HFF-Myc (cell line): ENCODE measurements around the gene NEURL1.

Source experiments
- DNase-seq: peaks from one replicate; pipeline ENCODE4 v3.0.0-alpha.2; 2011; ENCODE audit warnings: low read depth; ENCODE audit errors: extremely low read depth
- H3K4me3 ChIP-seq: replicated peaks from 2 replicates; pipeline ENCODE4 v1.5.1; 2011; ENCODE audit warnings: low read depth, mild to moderate bottlenecking, control low read depth, low read length
- TF ChIP-seq, protein P1 (sequence below): IDR thresholded peaks from 2 replicates; pipeline ENCODE4 v1.5.1; 2012; ENCODE audit warnings: mild to moderate bottlenecking, low read depth, low read length, control low read depth; ENCODE audit errors: missing control alignments

The NEURL1 gene

GRCh38 chr10:103619424-103620351 lies 126.2 kb downstream of the NEURL1 start:
- TF ChIP-seq, protein P1, sequence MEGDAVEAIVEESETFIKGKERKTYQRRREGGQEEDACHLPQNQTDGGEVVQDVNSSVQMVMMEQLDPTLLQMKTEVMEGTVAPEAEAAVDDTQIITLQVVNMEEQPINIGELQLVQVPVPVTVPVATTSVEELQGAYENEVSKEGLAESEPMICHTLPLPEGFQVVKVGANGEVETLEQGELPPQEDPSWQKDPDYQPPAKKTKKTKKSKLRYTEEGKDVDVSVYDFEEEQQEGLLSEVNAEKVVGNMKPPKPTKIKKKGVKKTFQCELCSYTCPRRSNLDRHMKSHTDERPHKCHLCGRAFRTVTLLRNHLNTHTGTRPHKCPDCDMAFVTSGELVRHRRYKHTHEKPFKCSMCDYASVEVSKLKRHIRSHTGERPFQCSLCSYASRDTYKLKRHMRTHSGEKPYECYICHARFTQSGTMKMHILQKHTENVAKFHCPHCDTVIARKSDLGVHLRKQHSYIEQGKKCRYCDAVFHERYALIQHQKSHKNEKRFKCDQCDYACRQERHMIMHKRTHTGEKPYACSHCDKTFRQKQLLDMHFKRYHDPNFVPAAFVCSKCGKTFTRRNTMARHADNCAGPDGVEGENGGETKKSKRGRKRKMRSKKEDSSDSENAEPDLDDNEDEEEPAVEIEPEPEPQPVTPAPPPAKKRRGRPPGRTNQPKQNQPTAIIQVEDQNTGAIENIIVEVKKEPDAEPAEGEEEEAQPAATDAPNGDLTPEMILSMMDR, result no peak
- H3K4me3 ChIP-seq, result no peak overlapping the region
- DNase-seq, result no peak

GRCh38 chr10:103620352-103620740 lies 126.8 kb downstream of the NEURL1 start:
- no peak overlapping the region for H3K4me3 ChIP-seq
- no peak for DNase-seq

GRCh38 chr10:103620891-103621782 lies 127.6 kb downstream of the NEURL1 start:
- TF ChIP-seq, protein P1, result no peak
- DNase-seq, result no peak
- H3K4me3 ChIP-seq, result no peak overlapping the region

More at GRCh38 chr10:103620352-103620740, 126.8 kb downstream of the NEURL1 start:
- TF ChIP-seq, protein P1, result no peak

DNA sequence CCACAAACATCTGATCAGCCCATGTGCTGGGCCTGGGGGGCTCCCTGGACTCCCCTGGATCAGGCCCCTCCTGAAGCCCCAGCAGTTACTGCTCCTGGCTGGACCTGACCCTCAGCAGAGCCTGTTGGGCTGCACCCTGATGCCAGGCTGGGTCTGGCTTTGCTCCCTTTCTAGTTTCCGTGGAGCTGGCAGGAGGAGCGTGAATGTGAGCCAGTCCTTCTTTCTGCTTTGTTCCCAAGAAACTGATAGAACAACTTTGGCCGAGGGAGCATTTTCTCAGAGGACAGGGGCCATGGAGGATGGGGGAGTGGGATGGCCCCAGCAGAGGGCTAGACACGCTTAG lies 128.2 kb downstream of the NEURL1 start:
- H3K4me3 ChIP-seq, result no peak overlapping the region
- TF ChIP-seq, protein P1, result no peak
- DNase-seq, result no peak

DNA sequence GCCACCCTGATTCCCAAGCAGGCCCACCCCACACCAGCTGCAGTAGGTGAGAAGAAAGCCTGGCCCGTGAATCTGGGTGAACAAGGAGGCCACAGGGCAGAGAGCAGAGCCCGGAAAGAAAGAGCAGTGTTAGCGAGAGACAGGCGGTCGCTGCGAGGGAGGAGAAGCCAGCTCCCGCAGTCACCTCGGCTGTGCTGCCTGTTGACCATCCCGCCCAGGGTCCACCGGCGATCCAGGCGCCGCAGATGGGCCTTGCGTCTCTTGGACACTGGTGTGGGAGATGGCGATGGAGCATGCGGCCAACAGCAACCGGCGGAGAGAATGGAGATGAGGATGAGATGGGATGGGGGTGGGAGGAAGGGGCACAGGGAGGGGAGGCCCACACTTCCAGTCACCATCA lies 128.8 kb downstream of the NEURL1 start:
- no peak for DNase-seq
- H3K4me3 ChIP-seq, result no peak overlapping the region
- TF ChIP-seq, protein P1, result no peak

GRCh38 chr10:103622935-103623574 lies 129.6 kb downstream of the NEURL1 start:
- H3K4me3 ChIP-seq, result no peak overlapping the region
- TF ChIP-seq, protein P1, result no peak
- DNase-seq, result no peak
